Panc1 (cell line): Measurements from ENCODE around the gene KRT7.

Experiments used
- CTCF ChIP-seq: fragments of 450-650 bp; IDR thresholded peaks from 2 replicates; pipeline ENCODE4 v1.5.1; 2017; ENCODE audit warnings: mild to moderate bottlenecking
- POLR2AphosphoS5 ChIP-seq: IDR thresholded peaks from 2 replicates; pipeline ENCODE4 v1.6.1; 2012; ENCODE audit warnings: mild to moderate bottlenecking, low read depth, low read length, moderate library complexity
- SIN3A ChIP-seq: IDR thresholded peaks from 2 replicates; pipeline ENCODE4 v1.6.1; 2012; ENCODE audit warnings: low read depth, mild to moderate bottlenecking, low read length, moderate library complexity, borderline replicate concordance; ENCODE audit not compliant: insufficient read depth
- TCF7L2 ChIP-seq: IDR thresholded peaks from 2 replicates; pipeline ENCODE4 v1.6.1; 2011; ENCODE audit warnings: mild to moderate bottlenecking, low read depth, low read length, inconsistent platforms
- TF ChIP-seq, protein P1 (sequence below), 2 experiments: IDR thresholded peaks; 2 replicates each; pipeline ENCODE4 v1.6.1; 2011 to 2012; ENCODE audit warnings: low read depth in 2 of 2, control low read depth in 1 of 2, low read length in 1 of 2, mild to moderate bottlenecking in 1 of 2, moderate library complexity in 1 of 2; ENCODE audit not compliant: insufficient read depth in 1 of 2

DNA sequence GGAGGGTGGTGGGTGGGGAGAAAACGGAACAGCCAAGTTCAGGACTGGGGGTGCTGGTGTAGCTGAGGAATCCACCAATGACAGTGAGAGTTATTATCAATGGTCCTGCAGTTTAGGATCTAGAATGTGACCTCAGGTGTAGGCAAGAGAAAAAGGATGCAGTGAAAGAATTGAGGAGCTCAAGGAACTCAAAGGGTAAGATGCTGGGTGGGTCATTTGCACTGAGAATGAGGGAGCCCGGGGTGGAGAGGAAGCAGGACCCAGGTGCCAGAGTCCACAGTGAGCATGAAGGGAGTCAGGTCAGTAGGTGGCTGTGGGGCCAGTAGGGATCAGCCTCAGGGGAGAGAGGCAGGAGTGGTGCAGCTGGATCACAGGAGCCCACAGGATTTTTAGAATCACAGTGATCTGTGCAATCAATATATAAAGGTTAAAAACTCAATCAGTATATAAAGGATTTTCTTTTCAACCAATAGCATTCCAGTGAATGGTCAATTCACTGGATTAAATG is 3.2 kb upstream of the KRT7 start:
- TF ChIP-seq POLR2AphosphoS5 (no peak), CTCF (no peak), SIN3A (no peak), TCF7L2 (no peak)
- TF ChIP-seq, protein P1, sequence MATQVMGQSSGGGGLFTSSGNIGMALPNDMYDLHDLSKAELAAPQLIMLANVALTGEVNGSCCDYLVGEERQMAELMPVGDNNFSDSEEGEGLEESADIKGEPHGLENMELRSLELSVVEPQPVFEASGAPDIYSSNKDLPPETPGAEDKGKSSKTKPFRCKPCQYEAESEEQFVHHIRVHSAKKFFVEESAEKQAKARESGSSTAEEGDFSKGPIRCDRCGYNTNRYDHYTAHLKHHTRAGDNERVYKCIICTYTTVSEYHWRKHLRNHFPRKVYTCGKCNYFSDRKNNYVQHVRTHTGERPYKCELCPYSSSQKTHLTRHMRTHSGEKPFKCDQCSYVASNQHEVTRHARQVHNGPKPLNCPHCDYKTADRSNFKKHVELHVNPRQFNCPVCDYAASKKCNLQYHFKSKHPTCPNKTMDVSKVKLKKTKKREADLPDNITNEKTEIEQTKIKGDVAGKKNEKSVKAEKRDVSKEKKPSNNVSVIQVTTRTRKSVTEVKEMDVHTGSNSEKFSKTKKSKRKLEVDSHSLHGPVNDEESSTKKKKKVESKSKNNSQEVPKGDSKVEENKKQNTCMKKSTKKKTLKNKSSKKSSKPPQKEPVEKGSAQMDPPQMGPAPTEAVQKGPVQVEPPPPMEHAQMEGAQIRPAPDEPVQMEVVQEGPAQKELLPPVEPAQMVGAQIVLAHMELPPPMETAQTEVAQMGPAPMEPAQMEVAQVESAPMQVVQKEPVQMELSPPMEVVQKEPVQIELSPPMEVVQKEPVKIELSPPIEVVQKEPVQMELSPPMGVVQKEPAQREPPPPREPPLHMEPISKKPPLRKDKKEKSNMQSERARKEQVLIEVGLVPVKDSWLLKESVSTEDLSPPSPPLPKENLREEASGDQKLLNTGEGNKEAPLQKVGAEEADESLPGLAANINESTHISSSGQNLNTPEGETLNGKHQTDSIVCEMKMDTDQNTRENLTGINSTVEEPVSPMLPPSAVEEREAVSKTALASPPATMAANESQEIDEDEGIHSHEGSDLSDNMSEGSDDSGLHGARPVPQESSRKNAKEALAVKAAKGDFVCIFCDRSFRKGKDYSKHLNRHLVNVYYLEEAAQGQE (IDR thresholded peaks at IDR 0.05; ENCODE audit: insufficient read depth in 1 of 2, low read depth in 2 of 2, low read length in 1 of 2), result no peak
